HepG2 (cell line): ENCODE data around the gene MZF1. TPM values are rescaled to one million over a fixed set of nuclear protein-coding genes. Genes with fewer than 3 reads are reported as not detected.
A peak's percentile ranks its signal among the peaks of the same experiment; 100 is the strongest.

Source experiments
- AGO2 ChIP-seq: fragments of 200-400 bp; formaldehyde crosslinking; optimal IDR thresholded peaks from 2 replicates; pipeline ENCODE3; 2017; ENCODE audit warnings: mild to moderate bottlenecking, low read depth, low read length, moderate library complexity
- ATRX ChIP-seq: sonication (generic); formaldehyde crosslinking; IDR thresholded peaks from 2 replicates; pipeline ENCODE4 v1.4.0; 2020; ENCODE audit warnings: missing genetic modification reagents, borderline replicate concordance
- CBX5 ChIP-seq: sonication (generic); formaldehyde crosslinking; IDR thresholded peaks from 2 replicates; pipeline ENCODE4 v1.4.0; 2020; ENCODE audit warnings: missing genetic modification reagents, borderline replicate concordance
- CENPT ChIP-seq: sonication (generic); formaldehyde crosslinking; IDR thresholded peaks from 2 replicates; pipeline ENCODE4 v1.8.0; 2022; ENCODE audit warnings: low read depth, mild to moderate bottlenecking, moderate library complexity, missing genetic modification reagents
- DRAP1 ChIP-seq: IDR thresholded peaks from 2 replicates; pipeline ENCODE4 v1.6.1; 2016; ENCODE audit warnings: missing genetic modification reagents, missing compliant biosample characterization
- FOSL1 ChIP-seq: sonication (generic); formaldehyde crosslinking; IDR thresholded peaks from 2 replicates; pipeline ENCODE4 v1.9.0; 2021; ENCODE audit warnings: missing genetic modification reagents, borderline replicate concordance
- HINFP ChIP-seq: sonication (generic); formaldehyde crosslinking; IDR thresholded peaks from 2 replicates; pipeline ENCODE4 v1.4.0; 2020; ENCODE audit warnings: low read depth, mild to moderate bottlenecking, missing genetic modification reagents
- HNRNPLL ChIP-seq: fragments of 200-400 bp; formaldehyde crosslinking; IDR thresholded peaks from 2 replicates; pipeline ENCODE4 v1.6.1; 2017; ENCODE audit warnings: mild to moderate bottlenecking, low read depth, low read length; ENCODE audit not compliant: poor library complexity, severe bottlenecking
- KDM6A ChIP-seq: IDR thresholded peaks from 2 replicates; pipeline ENCODE4 v1.6.1; 2016; ENCODE audit warnings: low read depth
- NONO ChIP-seq, 2 experiments: fragments of 450-650 bp in 1 of 2; sonication (generic) in 1 of 2; formaldehyde crosslinking in 1 of 2; IDR thresholded peaks in 1 of 2; conservative IDR thresholded peaks in 1 of 2; 2 replicates each; pipeline versions ENCODE4 v1.6.1 to v1.8.0; 2017 to 2022; ENCODE audit warnings: mild to moderate bottlenecking in 1 of 2, missing genetic modification reagents in 1 of 2, moderate library complexity in 1 of 2
- NR2F2 ChIP-seq: IDR thresholded peaks from 2 replicates; pipeline ENCODE4 v1.6.1; 2012; ENCODE audit warnings: low read depth, inconsistent platforms, borderline replicate concordance
- ZBTB42 ChIP-seq: sonication (generic); formaldehyde crosslinking; IDR thresholded peaks from 2 replicates; pipeline ENCODE4 v1.5.0; 2020; ENCODE audit warnings: mild to moderate bottlenecking, missing genetic modification reagents
- ZHX2 ChIP-seq, 2 experiments: sonication (generic) in 1 of 2; formaldehyde crosslinking in 1 of 2; IDR thresholded peaks; 2 replicates each; pipeline versions ENCODE4 v1.6.1 to v1.9.0; 2014 to 2022; ENCODE audit warnings: antibody characterized with exemption in 1 of 2, borderline replicate concordance in 1 of 2, inconsistent platforms in 1 of 2, low read depth in 1 of 2, missing genetic modification reagents in 1 of 2
- ZNF34 ChIP-seq: sonication (generic); formaldehyde crosslinking; IDR thresholded peaks from 2 replicates; pipeline ENCODE4 v1.4.0; 2020; ENCODE audit warnings: mild to moderate bottlenecking, missing genetic modification reagents, borderline replicate concordance
- ZNF484 ChIP-seq: sonication (generic); formaldehyde crosslinking; IDR thresholded peaks from 2 replicates; pipeline ENCODE4 v1.5.1; 2020; ENCODE audit warnings: mild to moderate bottlenecking, low read depth, missing genetic modification reagents, borderline replicate concordance
- ZNF619 ChIP-seq: sonication (generic); formaldehyde crosslinking; IDR thresholded peaks from 2 replicates; pipeline ENCODE4 v1.4.0; 2020; ENCODE audit warnings: mild to moderate bottlenecking, missing genetic modification reagents
- ZNF781 ChIP-seq: sonication (generic); formaldehyde crosslinking; IDR thresholded peaks from 2 replicates; pipeline ENCODE4 v1.5.1; 2020; ENCODE audit warnings: borderline replicate concordance, mild to moderate bottlenecking, missing genetic modification reagents; ENCODE audit errors: not compliant biosample characterization
- ZSCAN22 ChIP-seq: sonication (generic); formaldehyde crosslinking; IDR thresholded peaks from 2 replicates; pipeline ENCODE4 v1.4.0; 2020; ENCODE audit warnings: mild to moderate bottlenecking, missing genetic modification reagents
- polyA plus RNA-seq, 8 experiments: library from polyadenylated mRNA; depleted of rRNA in 3 of 8; stranded (reverse) in 7 of 8; unstranded in 1 of 8; fragments of >200 nt; fragmentation: Illumina TruSeq in 4 of 8; extraction: Trizol in 4 of 8; gene quantifications; 2 replicates each; pipeline versions ENCODE4 v1.2.1 to v1.2.3, GENCODE V29; 2011 to 2016; ENCODE audit warnings: low read depth in 4 of 8, missing spikeins in 1 of 8, mixed read lengths in 1 of 8; ENCODE audit not compliant: insufficient read depth in 1 of 8
- total RNA-seq, 5 experiments: library from RNA; depleted of rRNA; stranded (reverse); fragments of >200 nt; fragmentation: Illumina TruSeq; extraction: Trizol; gene quantifications; 2 replicates each; pipeline ENCODE4 v1.2.3, GENCODE V29; 2016; ENCODE audit warnings: low read depth in 1 of 5

The MZF1 gene
- total and polyA plus RNA-seq, 2 of the 13 experiments (the other 11 are each of a cell fraction or from before 2014, with no cell fraction given), result 3.1 to 8.1 TPM

GRCh38 chr19:58572818-58573657 is at the start of gene MZF1 (continued):
- TF ChIP-seq DRAP1 (CRISPR knock-in tag), result peak; percentile 9
- TF ChIP-seq HNRNPLL, result peak; percentile 26
- peak; percentile 47 for TF ChIP-seq ZNF781 (CRISPR knock-in tag)
- peak; percentile 88 for TF ChIP-seq ZNF34 (CRISPR knock-in tag)
- peak; percentile 92 for TF ChIP-seq AGO2
- TF ChIP-seq ZNF619 (CRISPR knock-in tag), result no peak
- no peak for TF ChIP-seq CBX5 (CRISPR knock-in tag)
- no peak for TF ChIP-seq NONO (IDR thresholded peaks at IDR 0.05)
- peak; percentile 97 for TF ChIP-seq NONO (CRISPR knock-in tag; conservative IDR thresholded peaks at IDR 0.05)
- 0 out of 2 replicates have a peak, but pooled peaks have one; percentile 26 for TF ChIP-seq HINFP (CRISPR knock-in tag)
- peak; percentile 98 for TF ChIP-seq ZHX2 (IDR thresholded peaks at IDR 0.05; ENCODE audit: low read depth)
- TF ChIP-seq ZHX2 (CRISPR knock-in tag; IDR thresholded peaks at IDR 0.05; ENCODE audit: borderline replicate concordance), result no peak
- TF ChIP-seq ZBTB42 (CRISPR knock-in tag), result peak; percentile 17; the same call in 1 of the 2 replicates
- TF ChIP-seq KDM6A, result no peak
- no peak for TF ChIP-seq ZSCAN22 (CRISPR knock-in tag)
- no peak for TF ChIP-seq FOSL1 (CRISPR knock-in tag)
- TF ChIP-seq CENPT, result no peak
- TF ChIP-seq ATRX, result no peak
- no peak; the same call in 1 of the 2 replicates for TF ChIP-seq NR2F2
- no peak for TF ChIP-seq ZNF484
